Activated CD4-positive, alpha-beta T cell treated with anti-CD3 and anti-CD28 coated beads, Interleukin-2, amount 10 ng/mL, durations not matched to agents 7 days and 5 days (primary cell): ENCODE results near the gene KHDRBS1. TPM values are rescaled to one million over a fixed set of nuclear protein-coding genes. Genes with fewer than 3 reads are reported as not detected.
"Not testable (repeated sequence)": the region's sequence is repeated elsewhere in the genome, so short reads cannot be mapped to it uniquely, and the experiment has no call there.

Source experiments
- CTCF ChIA-PET: fragments of 350-600 bp; sonication (Branson Sonifier 250); formaldehyde crosslinking; loops from one replicate; lab custom pipeline; 2021; ENCODE audit warnings: antibody characterized with exemption; lab: Charles Lee
- POLR2A ChIA-PET: fragments of 350-600 bp; sonication (Branson Sonifier 250); formaldehyde crosslinking; loops from one replicate; lab custom pipeline; 2021; ENCODE audit warnings: antibody characterized with exemption; lab: Charles Lee
- DNase-seq: peaks from one replicate; pipeline ENCODE4 v3.0.0-alpha.2; 2020
- H3K27ac Mint-ChIP-seq: one replicate; pipeline ENCODE4 v1.8.0; 2021; ENCODE audit warnings: mild to moderate bottlenecking, moderate library complexity, mixed read lengths
- H3K27me3 Mint-ChIP-seq: one replicate; pipeline ENCODE4 v1.8.0; 2021; ENCODE audit warnings: mixed read lengths
- H3K36me3 Mint-ChIP-seq: one replicate; pipeline ENCODE4 v1.8.0; 2021; ENCODE audit warnings: low read depth, mixed read lengths
- H3K4me1 Mint-ChIP-seq: one replicate; pipeline ENCODE4 v1.8.0; 2021; ENCODE audit warnings: mixed read lengths
- H3K4me3 Mint-ChIP-seq: one replicate; pipeline ENCODE4 v1.8.0; 2021; ENCODE audit warnings: mild to moderate bottlenecking, moderate library complexity, mixed read lengths
- H3K9me3 Mint-ChIP-seq: one replicate; pipeline ENCODE4 v1.8.0; 2021; ENCODE audit warnings: mixed read lengths
- total RNA-seq, 2 experiments: library from RNA; stranded (reverse); gene quantifications; one replicate each; pipeline ENCODE4 v1.2.3, GENCODE V29; 2021

KHDRBS1 gene
- total RNA-seq, 2 experiments from 2014 or later: 174 to 183 TPM

DNA sequence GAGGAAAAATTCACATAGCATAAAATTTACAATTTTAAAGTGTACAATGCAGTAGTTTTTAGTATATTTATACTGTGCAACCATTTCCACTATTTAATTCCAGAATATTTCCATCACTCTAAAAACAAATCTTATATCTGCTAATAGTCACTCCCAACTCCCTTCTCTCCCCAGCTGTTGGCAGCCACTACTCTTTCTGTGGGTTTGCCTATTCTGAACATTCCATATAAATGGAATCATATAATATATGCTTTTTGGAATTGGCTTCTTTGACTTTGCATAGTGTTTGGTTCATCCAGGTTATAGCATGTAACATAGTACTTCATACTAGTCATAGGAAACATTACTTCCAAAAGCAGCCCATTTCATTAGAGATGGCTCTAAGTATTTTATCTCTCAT is 34.0 kb downstream of the KHDRBS1 start:
- Mint-ChIP-seq H3K4me3 (no peak overlapping the region), H3K27ac (no peak overlapping the region), H3K4me1 (no peaks in the 10 kb centered on the region), H3K27me3 (no peaks in the 10 kb centered on the region), H3K9me3 (no peaks in the 10 kb centered on the region), H3K36me3 (peaks cover 49% of the 10 kb centered on the region)
- DNase-seq: no peak
- ChIA-PET POLR2A (interaction anchor here (0.6 kb wide), 1 partner anchor 573 kb away, joined by 3 read pairs; no protein-coding TSS in a partner anchor), CTCF (no interaction called here)

GRCh38 chr1:32048440-32048839 is 34.8 kb downstream of the KHDRBS1 start:
- Mint-ChIP-seq H3K4me1 (no peaks in the 10 kb centered on the region), H3K27ac (no peak overlapping the region), H3K27me3 (no peaks in the 10 kb centered on the region), H3K4me3 (no peak overlapping the region), H3K36me3 (peaks cover 52% of the 10 kb centered on the region), H3K9me3 (no peaks in the 10 kb centered on the region)
- POLR2A ChIA-PET: no interaction called here
- CTCF ChIA-PET: no interaction called here
- DNase-seq: no peak

- POLR2A ChIA-PET: no interaction called here
- no peaks in the 10 kb centered on the region for H3K27me3 Mint-ChIP-seq
- H3K4me3 Mint-ChIP-seq: no peak overlapping the region
- no peak overlapping the region for H3K27ac Mint-ChIP-seq
- H3K9me3 Mint-ChIP-seq: no peaks in the 10 kb centered on the region
- H3K36me3 Mint-ChIP-seq: peaks cover 51% of the 10 kb centered on the region
- DNase-seq: no peak
- CTCF ChIA-PET: interaction anchor here (0.7 to 2.6 kb wide), 3 partner anchors 11 to 21 kb away, joined by 3 to 10 read pairs (median 3); partner anchors contain the start of gene TMEM39B
- H3K4me1 Mint-ChIP-seq: no peaks in the 10 kb centered on the region
These were observed 38.0 kb downstream of the KHDRBS1 start for GRCh38 chr1:32051706-32052105.

GRCh38 chr1:32052887-32053286 is 39.2 kb downstream of the KHDRBS1 start:
- ChIA-PET POLR2A (no interaction called here), CTCF (interaction anchor here (1.3 to 3.8 kb wide), 3 partner anchors 9 to 14 kb away, joined by 3 to 15 read pairs (median 6); no protein-coding TSS in a partner anchor)
- Mint-ChIP-seq H3K27me3 (no peaks in the 10 kb centered on the region), H3K4me3 (no peak overlapping the region), H3K9me3 (no peaks in the 10 kb centered on the region), H3K4me1 (no peaks in the 10 kb centered on the region), H3K36me3 (peaks cover 48% of the 10 kb centered on the region), H3K27ac (no peak overlapping the region)
- no peak for DNase-seq

DNA sequence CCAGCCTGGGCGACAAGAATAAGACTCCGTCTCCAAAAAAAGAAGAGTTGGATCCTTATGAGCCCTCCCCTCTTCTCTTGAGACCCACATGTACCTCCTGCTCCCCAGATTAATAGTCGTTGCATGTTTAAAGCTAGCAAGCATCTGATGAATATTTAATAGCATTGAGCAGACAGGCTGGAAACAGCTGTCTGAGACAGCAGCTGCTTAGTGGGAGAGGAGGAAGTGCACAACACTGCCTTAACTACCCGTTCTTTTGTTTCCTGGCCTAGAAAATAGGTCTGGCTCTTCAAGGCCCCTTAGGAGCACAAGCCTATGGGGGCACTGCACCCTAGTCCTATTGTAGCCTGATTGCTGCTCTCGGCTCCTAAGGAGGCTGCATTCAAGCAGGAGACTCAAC is 41.7 kb downstream of the KHDRBS1 start:
- CTCF ChIA-PET: interaction anchor here (1.3 to 3.8 kb wide), 3 partner anchors 11 to 31 kb away, joined by 3 to 15 read pairs (median 4); no protein-coding TSS in a partner anchor
- POLR2A ChIA-PET: no interaction called here
- DNase-seq: no peak
- Mint-ChIP-seq H3K36me3 (peaks cover 52% of the 10 kb centered on the region), H3K9me3 (no peaks in the 10 kb centered on the region), H3K4me1 (no peaks in the 10 kb centered on the region), H3K4me3 (no peak overlapping the region), H3K27ac (no peak overlapping the region), H3K27me3 (no peaks in the 10 kb centered on the region)

DNA sequence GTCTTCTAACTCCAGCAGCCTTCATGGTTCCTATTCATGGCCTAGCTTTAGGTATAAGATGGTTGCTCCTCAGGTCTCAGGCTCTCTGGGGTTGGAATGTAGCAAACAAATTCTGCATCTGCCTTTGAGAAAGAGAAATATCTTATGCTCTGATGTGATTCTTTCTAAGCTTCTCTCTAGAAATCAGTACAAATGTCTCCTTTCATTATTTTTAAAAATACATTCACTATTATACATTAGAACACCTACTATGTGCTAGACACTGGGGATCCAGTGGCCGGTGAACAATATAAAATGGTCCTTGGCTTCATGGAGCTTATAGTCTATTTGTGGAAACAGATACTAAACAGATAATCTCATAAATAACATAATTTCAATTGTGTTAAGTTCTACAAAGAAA is 42.9 kb downstream of the KHDRBS1 start:
- Mint-ChIP-seq H3K27me3 (no peaks in the 10 kb centered on the region), H3K9me3 (no peaks in the 10 kb centered on the region), H3K4me3 (no peak overlapping the region), H3K36me3 (peaks cover 60% of the 10 kb centered on the region), H3K27ac (no peak overlapping the region), H3K4me1 (no peaks in the 10 kb centered on the region)
- DNase-seq: no peak
- POLR2A ChIA-PET: no interaction called here
- CTCF ChIA-PET: interaction anchor here (0.6 to 1.6 kb wide), 3 partner anchors 10 to 341 kb away, joined by 3 to 4 read pairs (median 3); no protein-coding TSS in a partner anchor

DNA sequence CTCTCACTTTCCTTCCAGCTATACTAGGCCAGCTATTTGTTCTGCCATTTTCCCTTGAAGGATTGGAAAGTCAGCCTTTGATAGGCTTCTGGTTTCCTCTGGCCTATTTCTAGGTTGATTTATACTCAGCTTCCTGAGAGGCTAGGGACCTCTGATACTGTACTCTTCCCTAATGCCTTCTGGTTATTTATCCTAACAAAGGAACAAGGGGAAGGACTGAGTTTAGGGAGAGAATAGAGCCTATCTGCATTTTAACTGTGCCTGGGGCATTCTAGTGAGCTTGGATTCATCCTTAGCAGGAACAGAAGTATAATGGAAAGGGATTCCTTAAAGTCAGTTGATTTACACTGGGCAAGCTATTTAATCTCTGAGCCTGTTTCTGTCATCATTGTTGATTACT is 47.2 kb downstream of the KHDRBS1 start:
- POLR2A ChIA-PET: no interaction called here
- CTCF ChIA-PET: interaction anchor here (0.7 to 2.9 kb wide), 6 partner anchors 11 to 97 kb away, joined by 3 to 10 read pairs (median 3); no protein-coding TSS in a partner anchor
- Mint-ChIP-seq H3K4me1 (peaks cover 9% of the 10 kb centered on the region), H3K4me3 (no peak overlapping the region), H3K9me3 (no peaks in the 10 kb centered on the region), H3K27ac (no peak overlapping the region), H3K27me3 (no peaks in the 10 kb centered on the region), H3K36me3 (peaks cover 53% of the 10 kb centered on the region)
- DNase-seq: no peak

DNA sequence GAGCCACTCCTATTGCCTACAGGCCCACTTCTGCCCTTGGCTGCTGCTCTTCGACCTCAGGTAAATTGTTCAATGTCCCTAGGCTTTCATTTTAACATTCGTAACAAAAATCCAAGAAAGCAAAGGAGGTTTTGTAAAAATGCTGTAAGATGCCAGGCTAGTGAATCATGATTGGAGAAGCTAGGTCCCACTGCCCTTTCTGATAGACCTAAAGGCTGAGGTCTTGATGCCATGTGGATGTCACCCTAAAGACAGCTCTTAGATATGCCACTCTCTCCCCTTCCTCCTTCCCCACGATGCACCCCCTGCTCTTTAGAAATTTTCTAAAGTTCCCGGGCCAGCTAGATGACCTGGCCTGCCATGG is 49.2 kb downstream of the KHDRBS1 start:
- Mint-ChIP-seq H3K9me3 (no peaks in the 10 kb centered on the region), H3K27me3 (no peaks in the 10 kb centered on the region), H3K36me3 (peaks cover 43% of the 10 kb centered on the region), H3K27ac (peak overlapping the region; percentile 72), H3K4me3 (no peak overlapping the region), H3K4me1 (peaks cover 19% of the 10 kb centered on the region)
- CTCF ChIA-PET: interaction anchor here (0.5 to 2.9 kb wide), 7 partner anchors 9 to 105 kb away, joined by 3 to 18 read pairs (median 4); partner anchors contain the start of gene TMEM39B
- POLR2A ChIA-PET: no interaction called here
- no peak for DNase-seq

- H3K4me3 Mint-ChIP-seq: no peak overlapping the region
- CTCF ChIA-PET: interaction anchor here (0.8 to 2.9 kb wide), 5 partner anchors 9 to 105 kb away, joined by 3 to 18 read pairs (median 4); partner anchors contain the start of gene TMEM39B
- peaks cover 42% of the 10 kb centered on the region for H3K36me3 Mint-ChIP-seq
- POLR2A ChIA-PET: no interaction called here
- no peaks in the 10 kb centered on the region for H3K9me3 Mint-ChIP-seq
- peak overlapping the region; percentile 72 for H3K27ac Mint-ChIP-seq
- no peak for DNase-seq
- peaks cover 19% of the 10 kb centered on the region for H3K4me1 Mint-ChIP-seq
- no peaks in the 10 kb centered on the region for H3K27me3 Mint-ChIP-seq
These were observed 49.6 kb downstream of the KHDRBS1 start for GRCh38 chr1:32063261-32063681.

DNA sequence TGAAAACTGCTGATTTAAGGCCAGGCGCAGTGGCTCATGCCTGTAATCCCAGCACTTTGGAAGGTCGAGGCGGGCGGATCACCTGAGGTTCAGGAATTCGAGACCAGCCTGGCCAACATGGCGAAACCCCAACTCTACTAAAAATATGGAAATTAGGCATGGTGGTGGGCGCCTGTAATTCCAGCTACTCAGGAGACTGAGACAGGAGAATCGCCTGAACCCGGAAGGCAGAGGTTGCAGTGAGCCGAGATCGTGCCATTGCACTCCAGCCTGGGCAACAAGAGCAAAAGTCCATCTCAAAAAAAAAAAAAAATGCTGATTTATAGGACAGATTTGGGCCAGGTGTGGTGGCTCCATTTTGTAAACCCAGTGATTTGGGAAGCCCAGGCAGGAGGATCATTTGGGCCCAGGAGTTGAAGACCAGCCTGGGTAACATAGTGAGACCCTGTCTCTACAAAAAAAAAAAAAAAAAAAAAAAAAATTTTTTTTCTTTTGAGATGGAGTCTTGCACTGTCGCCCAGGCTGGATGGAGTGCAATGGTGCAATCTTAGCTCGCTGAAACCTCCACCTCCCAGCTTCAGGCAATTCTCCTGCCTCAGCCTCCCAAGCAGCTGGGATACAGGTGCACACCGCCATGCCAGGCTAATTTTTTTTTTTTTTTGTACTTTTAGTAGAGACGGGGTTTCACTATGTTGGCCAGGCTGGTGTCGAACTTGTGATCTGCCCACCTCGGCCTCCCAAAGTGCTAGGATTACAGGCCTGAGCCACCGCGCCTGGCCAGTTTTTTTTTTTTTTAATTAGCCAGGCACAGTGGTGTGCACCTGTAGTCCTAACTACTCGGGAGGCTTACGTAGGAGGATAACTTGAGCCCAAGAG is 52.2 kb downstream of the KHDRBS1 start:
- Mint-ChIP-seq H3K36me3 (peaks cover 25% of the 10 kb centered on the region), H3K27ac (peak overlapping the region; percentile 41), H3K4me1 (peaks cover 28% of the 10 kb centered on the region)
- DNase-seq, H3K4me3 Mint-ChIP-seq, H3K9me3 Mint-ChIP-seq, H3K27me3 Mint-ChIP-seq: not testable (repeated sequence)
- ChIA-PET POLR2A (interaction anchor here (0.7 kb wide), 2 partner anchors 15 to 36 kb away, joined by 7 to 18 read pairs; no protein-coding TSS in a partner anchor), CTCF (interaction anchor here (0.6 to 1.9 kb wide), 5 partner anchors 9 to 980 kb away, joined by 3 to 4 read pairs (median 3); no protein-coding TSS in a partner anchor)

- H3K27me3 Mint-ChIP-seq: peaks cover 3% of the 10 kb centered on the region
- POLR2A ChIA-PET: no interaction called here
- no peak overlapping the region for H3K4me3 Mint-ChIP-seq
- no peak overlapping the region for H3K27ac Mint-ChIP-seq
- no peaks in the 10 kb centered on the region for H3K9me3 Mint-ChIP-seq
- peaks cover 19% of the 10 kb centered on the region for H3K36me3 Mint-ChIP-seq
- DNase-seq: peak; percentile 27
- CTCF ChIA-PET: interaction anchor here (1.4 to 1.9 kb wide), 2 partner anchors 10 to 30 kb away, joined by 4 read pairs; no protein-coding TSS in a partner anchor
- peaks cover 28% of the 10 kb centered on the region for H3K4me1 Mint-ChIP-seq
These were observed 52.8 kb downstream of the KHDRBS1 start for GRCh38 chr1:32066489-32066873.

DNA sequence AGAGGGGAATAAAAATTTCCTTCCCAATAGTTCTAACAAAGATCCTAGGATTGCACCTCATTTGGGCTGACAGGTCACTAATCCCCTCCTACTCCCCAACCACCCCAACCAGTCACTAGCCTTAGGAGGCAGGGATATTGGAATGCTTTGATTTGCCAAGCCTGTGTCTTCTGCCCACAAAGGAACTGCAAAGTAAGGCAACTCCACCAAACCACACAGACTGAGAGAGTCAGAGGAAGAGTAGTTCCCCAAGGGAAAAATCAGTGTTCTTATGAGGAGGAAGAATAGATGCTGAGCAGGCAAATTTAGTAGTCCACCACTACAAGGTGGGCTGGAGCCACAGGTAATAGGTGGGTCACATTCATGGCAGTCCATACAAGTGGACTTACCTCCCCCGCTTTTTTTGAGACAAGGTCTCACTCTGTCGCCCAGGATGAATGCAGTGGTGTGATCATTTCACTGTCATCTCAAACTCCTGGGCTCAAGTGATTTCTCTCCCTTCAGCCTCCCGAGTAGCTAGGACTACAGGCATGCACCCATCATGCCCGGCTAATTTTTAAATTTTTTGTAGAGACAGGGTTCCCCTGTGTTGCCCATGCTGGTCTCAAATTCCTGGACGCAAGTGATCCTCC is 55.4 kb downstream of the KHDRBS1 start:
- Mint-ChIP-seq H3K4me3 (no peak overlapping the region), H3K27ac (no peak overlapping the region), H3K27me3 (peaks cover 3% of the 10 kb centered on the region), H3K36me3 (peaks cover 9% of the 10 kb centered on the region), H3K9me3 (no peaks in the 10 kb centered on the region), H3K4me1 (peaks cover 43% of the 10 kb centered on the region)
- CTCF ChIA-PET: interaction anchor here (0.6 kb wide), 1 partner anchor 197 kb away, joined by 3 read pairs; no protein-coding TSS in a partner anchor
- no peak for DNase-seq
- POLR2A ChIA-PET: no interaction called here
